ENCODE data around the gene TOX2.

- TF ChIP-seq CTCF (IDR thresholded peaks at IDR 0.05) (no peak), SIN3A (IDR thresholded peaks at IDR 0.05; ENCODE audit: borderline replicate concordance, insufficient read depth, low read depth, low read length) (no peak), REST (IDR thresholded peaks at IDR 0.05; ENCODE audit: insufficient read depth in 1 of 2, low read depth in 2 of 2, low read length in 1 of 2) (no peak), POLR2AphosphoS5 (IDR thresholded peaks at IDR 0.05; ENCODE audit: low read depth, low read length) (no peak)
Measured at GRCh38 chr20:44034451-44034850, 119.8 kb downstream of the TOX2 start.

Data from Panc1 (cell line).